ENCODE data around the gene TIAM2. TPM values are rescaled to one million over a fixed set of nuclear protein-coding genes. Genes with fewer than 3 reads are reported as not detected.

TIAM2 gene
- total and polyA plus RNA-seq, 12 donors, result 4.0 to 24.7 (median 8.8) TPM

DNA sequence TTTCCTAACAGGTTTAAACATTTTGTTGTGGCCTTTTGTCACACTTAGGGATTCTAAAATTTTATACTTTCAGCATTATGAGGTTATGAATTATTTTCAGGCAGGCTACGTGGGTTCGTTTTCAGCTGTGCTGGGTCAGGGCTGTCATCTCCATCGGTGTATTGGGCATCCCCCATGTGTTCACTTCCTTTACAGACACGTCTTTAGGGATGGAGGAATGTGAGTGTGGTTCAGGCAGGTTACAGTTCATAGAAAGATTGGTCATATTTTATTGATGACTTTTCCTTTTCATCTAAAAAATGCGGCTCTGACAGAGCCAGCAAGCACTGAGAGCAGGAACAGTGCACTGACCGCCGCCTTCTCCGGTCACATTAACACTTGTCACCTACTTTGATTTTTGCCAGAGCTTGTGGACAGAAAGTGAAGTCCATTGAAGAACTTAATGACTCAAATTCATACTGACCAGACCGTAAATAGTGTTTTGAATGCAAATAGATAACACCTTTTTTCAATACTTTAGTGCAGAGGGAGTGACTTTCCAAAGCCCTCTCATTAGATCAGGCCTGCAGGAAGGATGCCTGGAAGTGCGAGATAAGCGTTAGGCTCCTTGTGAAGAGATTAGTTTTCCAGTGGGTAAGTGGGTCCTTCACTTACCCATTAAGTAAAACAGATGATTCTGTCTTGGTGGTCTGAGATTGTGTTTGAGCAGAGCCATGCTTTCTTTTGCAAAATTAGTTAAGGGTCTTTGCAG is 113.1 kb downstream of the TIAM2 start:
- DNase-seq, result no peak
- Histone ChIP-seq H3K27ac (no peak overlapping the region), H3K4me1 (replicated peaks in 1 of 2) (no peaks in the 10 kb centered on the region), H3K27me3 (no peaks in the 10 kb centered on the region), H3K4me3 (no peak overlapping the region), H3K9me3 (replicated peaks in 1 of 3) (no peaks in the 10 kb centered on the region), H3K36me3 (replicated peaks in 1 of 2) (no peaks in the 10 kb centered on the region)
- intact Hi-C loops (cut with DNase I), result no loop called here
- WGBS, 4 donors, result 81 to 82% (median 81%) methylated on average over 11 of the region's 11 CpGs
- TF ChIP-seq, protein P1, sequence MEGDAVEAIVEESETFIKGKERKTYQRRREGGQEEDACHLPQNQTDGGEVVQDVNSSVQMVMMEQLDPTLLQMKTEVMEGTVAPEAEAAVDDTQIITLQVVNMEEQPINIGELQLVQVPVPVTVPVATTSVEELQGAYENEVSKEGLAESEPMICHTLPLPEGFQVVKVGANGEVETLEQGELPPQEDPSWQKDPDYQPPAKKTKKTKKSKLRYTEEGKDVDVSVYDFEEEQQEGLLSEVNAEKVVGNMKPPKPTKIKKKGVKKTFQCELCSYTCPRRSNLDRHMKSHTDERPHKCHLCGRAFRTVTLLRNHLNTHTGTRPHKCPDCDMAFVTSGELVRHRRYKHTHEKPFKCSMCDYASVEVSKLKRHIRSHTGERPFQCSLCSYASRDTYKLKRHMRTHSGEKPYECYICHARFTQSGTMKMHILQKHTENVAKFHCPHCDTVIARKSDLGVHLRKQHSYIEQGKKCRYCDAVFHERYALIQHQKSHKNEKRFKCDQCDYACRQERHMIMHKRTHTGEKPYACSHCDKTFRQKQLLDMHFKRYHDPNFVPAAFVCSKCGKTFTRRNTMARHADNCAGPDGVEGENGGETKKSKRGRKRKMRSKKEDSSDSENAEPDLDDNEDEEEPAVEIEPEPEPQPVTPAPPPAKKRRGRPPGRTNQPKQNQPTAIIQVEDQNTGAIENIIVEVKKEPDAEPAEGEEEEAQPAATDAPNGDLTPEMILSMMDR (IDR thresholded peaks at IDR 0.05), result no peak
- TF ChIP-seq POLR2A (IDR thresholded peaks at IDR 0.05), result no peak

DNA sequence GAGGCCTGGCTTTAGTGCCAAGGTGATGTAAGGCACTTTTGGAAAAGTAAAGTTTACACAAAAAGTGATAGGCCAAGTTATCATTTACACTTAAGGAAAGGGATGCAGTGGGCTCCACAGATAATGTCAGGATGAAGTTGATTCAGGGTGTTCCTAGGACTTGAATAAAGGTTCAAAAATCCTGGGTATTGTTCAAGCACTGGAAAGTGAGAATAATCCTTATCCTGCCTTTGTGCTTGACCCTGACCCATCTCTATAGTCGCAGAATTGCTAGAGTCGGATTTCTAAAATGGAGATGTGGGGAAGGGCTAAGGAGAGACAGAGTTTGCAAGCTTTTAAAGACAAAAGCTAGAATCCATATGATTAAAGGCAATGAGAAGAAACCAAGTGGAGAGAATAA is 115.6 kb downstream of the TIAM2 start:
- no peaks in the 10 kb centered on the region for H3K27me3 ChIP-seq
- no peak for DNase-seq
- no peak overlapping the region for H3K4me3 ChIP-seq
- H3K36me3 ChIP-seq (replicated peaks in 1 of 2), result no peaks in the 10 kb centered on the region
- H3K9me3 ChIP-seq (replicated peaks in 1 of 3), result no peaks in the 10 kb centered on the region
- H3K4me1 ChIP-seq (replicated peaks in 1 of 2), result no peaks in the 10 kb centered on the region
- H3K27ac ChIP-seq, result no peak overlapping the region
- intact Hi-C loops (cut with DNase I), result no loop called here
- WGBS, 4 donors, result 32 to 57% (median 42%) methylated on average over 2 of the region's 2 CpGs
- no peak for TF ChIP-seq POLR2A (IDR thresholded peaks at IDR 0.05)
- TF ChIP-seq, protein P1 (IDR thresholded peaks at IDR 0.05), result no peak

DNA sequence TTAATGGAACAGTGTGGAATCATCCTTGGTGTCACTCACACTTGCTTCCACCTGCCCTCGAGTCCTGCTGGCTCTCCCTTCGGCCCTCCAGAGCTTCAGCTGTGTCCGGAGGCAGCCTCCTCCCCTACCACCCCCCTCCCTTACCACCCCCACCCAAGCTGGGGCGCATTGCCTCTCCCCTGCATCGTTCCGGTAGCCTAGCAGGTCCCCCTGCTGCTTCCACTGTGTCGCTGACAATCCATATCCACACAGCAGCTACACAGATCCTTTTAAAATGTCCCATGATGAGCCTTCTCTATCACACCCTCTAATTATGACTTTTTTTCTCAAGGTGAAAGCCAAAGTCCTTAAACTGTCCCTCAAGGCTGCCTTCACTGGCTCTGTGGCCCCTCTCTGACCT is 117.6 kb downstream of the TIAM2 start:
- WGBS, 4 donors, result 84 to 97% (median 93%) methylated on average over 4 to 7 of the region's 7 CpGs
- Histone ChIP-seq H3K27me3 (no peaks in the 10 kb centered on the region), H3K9me3 (replicated peaks in 1 of 3) (no peaks in the 10 kb centered on the region), H3K36me3 (replicated peaks in 1 of 2) (no peaks in the 10 kb centered on the region), H3K27ac (no peak overlapping the region), H3K4me1 (replicated peaks in 1 of 2) (no peaks in the 10 kb centered on the region), H3K4me3 (no peak overlapping the region)
- TF ChIP-seq POLR2A (IDR thresholded peaks at IDR 0.05), result no peak
- TF ChIP-seq, protein P1 (IDR thresholded peaks at IDR 0.05), result no peak
- DNase-seq, result no peak
- intact Hi-C loops (cut with DNase I), result no loop called here

DNA sequence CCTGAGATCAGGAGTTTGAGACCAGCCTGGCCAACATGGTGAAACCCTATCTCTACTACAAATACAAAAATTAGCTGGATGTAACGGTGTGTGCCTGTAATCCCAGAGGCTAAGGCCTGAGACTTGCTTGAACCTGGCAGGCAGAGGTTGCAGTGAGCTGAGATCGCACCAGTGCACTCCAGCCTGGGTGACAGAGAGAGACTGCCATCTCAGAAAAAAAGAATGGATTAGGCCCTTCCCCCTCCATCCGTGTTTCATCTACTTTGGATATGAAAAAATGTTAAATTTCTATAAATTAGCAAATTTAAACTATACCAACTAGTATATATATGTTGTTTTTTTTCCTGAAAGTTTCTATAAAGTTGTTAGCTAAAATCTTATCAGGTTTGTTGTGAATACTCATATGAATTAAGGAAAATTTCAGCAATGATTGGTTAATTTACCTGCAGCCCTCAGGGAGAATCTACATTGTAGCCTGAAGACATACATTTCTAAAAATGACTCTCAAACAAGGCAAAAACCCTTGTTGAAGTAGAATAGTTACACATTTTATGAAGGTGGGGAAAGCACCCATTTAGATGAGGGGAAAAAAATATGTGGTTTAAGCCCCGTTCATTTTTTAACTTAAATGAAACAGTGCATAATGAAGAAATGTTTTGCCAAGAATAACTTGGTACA is 120.9 kb downstream of the TIAM2 start:
- 66 to 85% (median 74%) methylated on average over 4 of the region's 4 CpGs for WGBS, 4 donors
- no peak for DNase-seq
- H3K4me1 ChIP-seq (replicated peaks in 1 of 2), result no peaks in the 10 kb centered on the region
- TF ChIP-seq, protein P1 (IDR thresholded peaks at IDR 0.05), result no peak
- TF ChIP-seq POLR2A (IDR thresholded peaks at IDR 0.05), result no peak
- no peaks in the 10 kb centered on the region for H3K27me3 ChIP-seq
- no peak overlapping the region for H3K4me3 ChIP-seq
- no peaks in the 10 kb centered on the region for H3K9me3 ChIP-seq (replicated peaks in 1 of 3)
- no peak overlapping the region for H3K27ac ChIP-seq
- intact Hi-C loops (cut with DNase I), result no loop called here
- no peaks in the 10 kb centered on the region for H3K36me3 ChIP-seq (replicated peaks in 1 of 2)

Measured in adrenal gland (tissue), 12 donors.